Measurements from ENCODE around the gene AK3. TPM values are rescaled to one million over a fixed set of nuclear protein-coding genes. Genes with fewer than 3 reads are reported as not detected.
"Not testable (repeated sequence)": the region's sequence is repeated elsewhere in the genome, so short reads cannot be mapped to it uniquely, and the experiment has no call there.

Gene AK3
- 10 to 100 TPM; 28.5 to 31.2 TPM for total RNA-seq

DNA sequence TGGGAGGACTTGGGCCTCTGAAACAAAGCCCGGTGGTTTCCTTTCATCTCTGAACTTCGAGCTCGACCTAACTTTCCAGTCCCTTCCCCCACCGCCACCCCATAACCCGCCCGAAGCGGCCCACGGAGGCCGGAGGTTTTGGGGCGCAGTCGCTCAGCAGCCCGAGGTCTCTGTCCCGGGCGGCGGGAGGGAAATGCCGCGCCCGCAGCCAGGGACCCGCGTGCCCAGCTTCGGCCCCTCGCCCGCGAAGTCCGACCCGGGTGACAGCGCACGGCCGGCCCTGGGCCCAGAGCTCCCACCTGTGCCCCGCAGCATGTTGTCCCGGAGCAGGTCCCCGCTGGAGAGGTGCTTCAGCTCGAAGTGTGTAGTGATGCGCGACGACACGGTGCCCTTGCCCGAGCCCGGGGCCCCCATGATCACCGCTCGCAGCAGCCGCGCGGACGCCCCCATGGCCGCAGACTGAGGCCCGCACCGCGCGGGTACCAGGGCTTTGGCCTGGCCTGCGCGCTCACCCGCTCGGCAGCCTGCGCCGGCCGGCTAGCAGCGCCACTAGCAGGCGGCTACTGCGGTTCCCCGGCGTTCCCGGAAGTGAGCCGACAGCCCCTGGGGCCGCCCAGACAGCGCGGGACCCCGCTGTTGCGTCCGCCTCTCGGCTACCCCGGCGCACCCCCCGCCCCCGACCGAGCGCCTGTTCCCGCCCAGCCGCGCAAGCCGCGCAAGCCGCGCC is at the start of gene AK3:
TSS of gene AK3 (minus strand) at position 565 of the 727 bp plus-strand sequence. CDS start at position 450, 115 bp downstream.
- ATAC-seq (replicated peaks): peak; percentile 83
- H3K4me1 Mint-ChIP-seq: peaks cover 11% of the 10 kb centered on the region
- H3K27ac Mint-ChIP-seq: peak within 1 kb of the TSS; percentile 95
- peaks cover 15% of the 10 kb centered on the region for H3K36me3 Mint-ChIP-seq (ENCODE audit: low read depth)
- no peaks in the 10 kb centered on the region for H3K27me3 Mint-ChIP-seq
- H3K4me3 Mint-ChIP-seq: peak within 1 kb of the TSS; percentile 98
- H3K9me3 Mint-ChIP-seq: no peaks in the 10 kb centered on the region

DNA sequence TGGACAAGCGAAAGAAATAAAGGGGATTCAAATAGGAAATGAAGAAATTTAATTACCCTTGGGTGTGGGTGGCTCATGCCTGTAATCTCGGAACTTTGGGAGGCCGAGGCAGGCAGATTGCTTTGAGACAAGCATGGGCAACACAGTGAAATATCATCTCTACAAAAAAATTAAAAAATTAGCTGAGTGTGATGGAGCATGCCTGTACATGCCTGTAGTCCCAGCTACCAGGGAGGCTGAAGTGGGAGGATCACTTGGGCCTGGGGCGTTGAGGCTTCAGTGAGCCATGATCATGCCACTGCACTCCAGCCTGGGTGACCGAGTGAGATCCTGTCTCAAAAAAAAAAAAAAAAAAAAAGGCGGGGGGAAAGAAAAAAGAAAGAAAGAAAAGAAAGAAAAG is 47.7 kb upstream of the AK3 start:
- H3K36me3 Mint-ChIP-seq (ENCODE audit: low read depth): no peaks in the 10 kb centered on the region

DNA sequence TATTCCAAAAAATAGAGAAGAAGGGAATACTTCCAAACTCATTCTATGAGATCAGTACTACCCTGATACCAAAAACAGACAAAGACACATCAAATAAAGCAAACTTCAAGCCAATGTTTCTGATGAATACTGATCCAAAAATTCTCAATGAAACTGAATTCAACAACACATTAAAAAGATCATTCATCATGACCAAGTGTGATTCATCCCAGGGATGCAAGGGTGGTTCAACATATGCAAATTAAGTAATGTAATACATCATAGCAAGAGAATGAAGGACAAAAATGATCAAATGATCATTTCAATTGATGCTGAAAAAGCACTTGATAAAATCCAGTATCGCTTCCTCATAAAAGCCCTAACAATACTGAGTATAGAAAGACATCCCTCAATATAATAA is 46.9 kb upstream of the AK3 start:
- no peaks in the 10 kb centered on the region for H3K9me3 Mint-ChIP-seq
- no peak for ATAC-seq (replicated peaks)
- H3K4me1 Mint-ChIP-seq: peaks cover 10% of the 10 kb centered on the region
- H3K36me3 Mint-ChIP-seq (ENCODE audit: low read depth): no peaks in the 10 kb centered on the region
- H3K27me3 Mint-ChIP-seq: peaks cover 7% of the 10 kb centered on the region
- H3K4me3 Mint-ChIP-seq: no peak overlapping the region
- H3K27ac Mint-ChIP-seq: no peak overlapping the region

More for the DNA sequence above, 47.7 kb upstream of the AK3 start:
- Mint-ChIP-seq H3K27ac (no peak overlapping the region), H3K4me3 (no peak overlapping the region), H3K27me3 (peaks cover 3% of the 10 kb centered on the region), H3K9me3 (no peaks in the 10 kb centered on the region), H3K4me1 (peaks cover 10% of the 10 kb centered on the region)
- no peak for ATAC-seq (replicated peaks)

DNA sequence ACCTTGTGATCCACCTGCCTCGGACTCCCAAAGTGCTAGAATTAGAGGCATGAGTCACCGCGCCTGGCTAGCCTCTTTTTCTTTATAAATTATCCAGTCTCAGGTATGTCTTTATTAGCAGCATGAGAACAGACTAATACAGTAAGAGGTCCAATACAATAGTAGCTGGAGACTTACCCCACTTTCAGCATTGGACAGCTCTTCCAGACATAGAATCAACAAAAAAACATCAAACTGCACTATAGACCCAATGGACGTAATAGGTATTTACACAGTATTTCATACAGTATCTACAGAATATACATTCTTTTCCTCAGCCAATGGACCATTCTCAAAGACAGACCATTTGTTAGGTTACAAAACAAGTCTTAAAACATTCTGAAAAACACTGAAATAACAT is 45.6 kb upstream of the AK3 start:
- Mint-ChIP-seq H3K4me3 (no peak overlapping the region), H3K36me3 (ENCODE audit: low read depth) (no peaks in the 10 kb centered on the region), H3K9me3 (no peaks in the 10 kb centered on the region), H3K27ac (no peak overlapping the region), H3K4me1 (peaks cover 4% of the 10 kb centered on the region), H3K27me3 (peaks cover 7% of the 10 kb centered on the region)
- no peak for ATAC-seq (replicated peaks)

DNA sequence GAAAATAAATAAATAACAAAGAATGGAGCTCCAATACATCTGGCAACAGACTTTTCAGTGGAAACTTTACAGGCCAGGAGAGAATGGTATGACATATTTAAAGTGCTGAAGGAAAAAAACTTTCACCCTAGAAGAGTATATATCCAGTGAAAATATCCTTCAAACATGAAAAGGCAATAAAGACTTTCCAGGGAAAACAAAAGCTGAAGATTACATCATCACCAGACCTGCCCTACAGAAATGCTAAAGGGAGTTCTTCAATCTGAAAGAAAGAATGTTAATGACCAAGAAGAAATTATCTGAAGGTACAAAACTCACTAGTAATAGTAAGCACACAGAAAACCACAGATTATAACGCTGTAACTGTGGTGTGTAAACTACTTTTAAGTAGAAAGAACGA is 43.4 kb upstream of the AK3 start:
- H3K4me3 Mint-ChIP-seq: no peak overlapping the region
- peaks cover 4% of the 10 kb centered on the region for H3K4me1 Mint-ChIP-seq
- H3K27me3 Mint-ChIP-seq: peaks cover 7% of the 10 kb centered on the region
- H3K27ac Mint-ChIP-seq: no peak overlapping the region
- no peaks in the 10 kb centered on the region for H3K36me3 Mint-ChIP-seq (ENCODE audit: low read depth)
- no peaks in the 10 kb centered on the region for H3K9me3 Mint-ChIP-seq
- ATAC-seq (replicated peaks): no peak

DNA sequence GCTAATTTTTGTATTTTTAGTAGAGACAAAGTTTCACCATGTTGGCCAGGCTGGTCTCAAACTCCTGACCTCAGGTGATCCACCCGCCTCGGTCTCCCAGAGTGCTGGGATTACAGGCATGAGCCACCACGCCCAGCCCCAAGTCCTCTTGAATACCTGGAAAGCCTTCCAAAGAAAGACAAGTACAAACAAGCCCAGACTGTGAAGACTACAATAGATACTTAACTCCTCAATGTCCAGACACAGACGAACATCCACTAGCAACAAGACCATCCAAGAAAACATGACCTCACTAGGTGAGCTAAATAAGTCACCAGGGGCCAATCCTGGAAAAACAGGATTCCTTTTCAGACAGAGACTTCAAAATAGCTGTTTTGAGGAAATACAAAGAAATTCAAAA is 42.2 kb upstream of the AK3 start:
- not testable (repeated sequence) for ATAC-seq (replicated peaks)

DNA sequence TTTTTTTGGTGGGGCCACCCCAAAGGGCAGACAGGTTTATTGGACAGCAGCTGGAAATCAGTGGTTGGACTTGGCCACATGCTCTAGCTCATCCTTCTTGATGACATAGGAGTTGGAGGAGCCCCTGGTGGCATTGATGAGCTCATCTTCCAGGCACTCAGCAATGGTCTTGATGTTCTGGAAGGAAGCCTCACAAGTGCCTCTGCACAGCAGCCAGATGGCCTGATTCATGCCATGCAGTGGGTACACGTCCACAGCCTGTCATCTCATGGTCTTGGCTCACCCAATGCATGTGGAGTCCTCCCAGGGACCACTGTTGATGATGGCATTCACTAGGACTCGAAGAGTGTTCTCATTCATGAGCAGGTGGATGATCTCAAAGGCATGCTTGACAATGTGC is 40.4 kb upstream of the AK3 start:
- Mint-ChIP-seq H3K27me3 (peaks cover 7% of the 10 kb centered on the region), H3K4me1 (no peaks in the 10 kb centered on the region), H3K9me3 (no peaks in the 10 kb centered on the region), H3K27ac (no peak overlapping the region), H3K4me3 (no peak overlapping the region), H3K36me3 (ENCODE audit: low read depth) (no peaks in the 10 kb centered on the region)
- ATAC-seq (replicated peaks): no peak

More for the DNA sequence above, 42.2 kb upstream of the AK3 start:
- H3K9me3 Mint-ChIP-seq; H3K27me3 Mint-ChIP-seq; H3K4me3 Mint-ChIP-seq; H3K36me3 Mint-ChIP-seq (ENCODE audit: low read depth); H3K27ac Mint-ChIP-seq; H3K4me1 Mint-ChIP-seq: not testable (repeated sequence)

DNA sequence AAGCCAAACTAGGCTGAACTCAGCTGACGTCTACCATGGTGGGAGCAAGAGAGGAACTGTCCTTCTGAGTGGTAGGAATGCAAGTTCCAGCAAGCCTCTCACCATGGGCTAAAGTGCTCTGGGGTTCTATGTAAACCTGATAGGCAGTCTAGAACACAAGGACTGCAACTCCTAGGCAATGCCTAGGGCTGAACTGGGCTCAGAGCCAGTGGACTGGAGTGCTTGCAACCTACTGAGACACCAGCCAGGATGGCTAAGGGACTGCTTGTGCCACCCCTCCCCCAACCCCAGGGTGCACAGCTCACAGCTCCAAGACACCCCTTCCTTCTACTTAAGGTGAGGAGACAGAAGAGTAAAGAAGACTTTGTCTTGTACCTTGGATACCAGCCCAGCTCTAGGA is 39.6 kb upstream of the AK3 start:
- H3K4me1 Mint-ChIP-seq: no peaks in the 10 kb centered on the region
- H3K9me3 Mint-ChIP-seq: no peaks in the 10 kb centered on the region
- no peak for ATAC-seq (replicated peaks)
- H3K27me3 Mint-ChIP-seq: peaks cover 7% of the 10 kb centered on the region
- H3K27ac Mint-ChIP-seq: no peak overlapping the region
- no peaks in the 10 kb centered on the region for H3K36me3 Mint-ChIP-seq (ENCODE audit: low read depth)
- no peak overlapping the region for H3K4me3 Mint-ChIP-seq

DNA sequence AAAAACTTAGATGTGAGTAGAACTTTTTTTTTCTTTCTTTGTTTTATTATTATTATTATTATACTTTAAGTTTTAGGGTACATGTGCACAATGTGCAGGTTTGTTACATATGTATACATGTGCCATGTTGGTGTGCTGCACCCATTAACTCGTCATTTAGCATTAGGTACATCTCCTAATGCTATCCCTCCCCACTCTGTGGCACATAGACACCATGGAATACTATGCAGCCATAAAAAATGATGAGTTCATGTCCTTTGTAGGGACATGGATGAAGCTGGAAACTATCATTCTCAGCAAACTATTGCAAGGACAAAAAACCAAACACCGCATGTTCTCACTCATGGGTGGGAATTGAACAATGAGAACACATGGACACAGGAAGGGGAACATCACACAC is 34.0 kb upstream of the AK3 start:
- not testable (repeated sequence) for H3K27me3 Mint-ChIP-seq; H3K4me1 Mint-ChIP-seq; ATAC-seq (replicated peaks); H3K36me3 Mint-ChIP-seq (ENCODE audit: low read depth); H3K9me3 Mint-ChIP-seq; H3K27ac Mint-ChIP-seq; H3K4me3 Mint-ChIP-seq

DNA sequence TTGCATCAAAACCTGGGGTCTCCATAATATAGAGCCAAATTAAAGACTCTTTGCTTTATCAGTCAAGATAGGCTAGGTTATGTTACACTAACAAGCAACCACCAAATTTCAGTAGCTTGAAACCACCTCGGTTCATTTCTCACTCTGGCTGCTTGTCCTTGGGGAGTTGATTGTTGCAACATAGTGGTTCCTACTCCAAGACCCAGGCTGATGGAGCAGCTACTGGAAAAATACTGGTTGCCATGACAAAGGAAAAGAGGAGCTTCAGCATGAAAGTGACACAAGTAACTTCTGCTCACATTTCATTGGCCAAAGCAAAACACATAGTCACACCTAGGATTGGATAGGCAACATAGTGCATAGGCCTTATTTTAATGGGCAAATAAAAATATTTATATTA is 33.2 kb upstream of the AK3 start:
- Mint-ChIP-seq H3K4me3 (no peak overlapping the region), H3K27me3 (no peaks in the 10 kb centered on the region), H3K4me1 (no peaks in the 10 kb centered on the region), H3K27ac (no peak overlapping the region), H3K36me3 (ENCODE audit: low read depth) (no peaks in the 10 kb centered on the region), H3K9me3 (no peaks in the 10 kb centered on the region)
- ATAC-seq (replicated peaks): no peak

DNA sequence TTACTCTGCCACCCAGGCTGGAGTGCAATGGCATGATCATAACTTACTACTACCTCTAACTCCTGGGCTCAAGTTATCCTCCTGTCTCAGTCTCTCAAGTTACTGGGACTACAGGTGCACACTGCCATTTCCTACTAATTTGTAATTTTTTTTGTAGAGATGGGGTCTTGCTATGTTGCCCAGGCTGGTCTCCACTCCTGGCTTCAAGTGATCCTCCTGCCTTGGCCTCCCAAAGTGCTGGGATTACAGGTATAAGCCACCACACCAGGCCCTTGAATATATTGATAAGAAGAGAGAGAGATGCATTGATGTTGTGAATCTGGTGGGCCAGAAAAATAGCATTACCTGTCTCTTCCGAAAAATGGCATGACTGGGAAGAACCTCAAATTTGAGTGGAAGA is 30.8 kb upstream of the AK3 start:
- ATAC-seq (replicated peaks): no peak
- Mint-ChIP-seq H3K4me1 (no peaks in the 10 kb centered on the region), H3K4me3 (no peak overlapping the region), H3K9me3 (no peaks in the 10 kb centered on the region), H3K36me3 (ENCODE audit: low read depth) (no peaks in the 10 kb centered on the region), H3K27me3 (no peaks in the 10 kb centered on the region), H3K27ac (no peak overlapping the region)

DNA sequence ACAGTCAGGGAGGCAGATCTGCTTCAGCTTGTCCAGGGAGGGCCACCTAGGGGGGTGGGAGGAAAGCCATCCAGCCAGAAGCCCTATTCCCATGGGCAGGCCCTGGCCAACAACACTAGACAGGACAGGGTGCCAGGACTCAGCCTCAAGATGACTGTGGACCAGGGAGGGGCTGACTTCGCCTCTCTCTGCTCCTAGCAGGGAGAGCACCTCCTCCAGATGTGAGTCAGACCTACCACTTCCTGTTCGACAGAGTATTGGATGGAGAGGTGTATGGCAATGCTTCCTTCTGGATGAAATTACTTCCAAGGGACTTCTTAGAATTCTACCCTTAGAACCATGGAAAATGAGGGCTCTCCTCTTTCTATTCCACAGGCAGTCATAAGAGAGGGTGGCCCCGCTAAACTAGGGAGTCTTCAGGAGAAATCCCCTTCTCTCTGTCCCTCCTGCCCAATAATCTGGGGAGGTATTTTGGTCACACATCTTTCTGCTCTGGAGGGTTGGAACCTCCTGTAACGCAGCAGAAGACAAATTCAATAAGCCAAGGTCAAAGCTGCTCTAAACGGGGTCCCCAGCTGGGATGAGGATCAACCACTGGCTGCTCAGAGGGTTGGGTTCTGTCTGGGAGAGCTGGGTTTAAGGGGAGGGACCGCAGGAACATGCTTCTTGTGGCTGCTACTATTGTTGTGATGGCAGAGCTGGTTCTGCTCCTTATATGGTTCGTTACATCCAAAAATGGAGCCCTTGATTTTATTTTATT is 28.5 kb upstream of the AK3 start:
- no peaks in the 10 kb centered on the region for H3K36me3 Mint-ChIP-seq (ENCODE audit: low read depth)
- H3K27me3 Mint-ChIP-seq: no peaks in the 10 kb centered on the region
- no peak overlapping the region for H3K27ac Mint-ChIP-seq
- H3K9me3 Mint-ChIP-seq: no peaks in the 10 kb centered on the region
- ATAC-seq (replicated peaks): peak; percentile 97
- no peak overlapping the region for H3K4me3 Mint-ChIP-seq
- H3K4me1 Mint-ChIP-seq: no peaks in the 10 kb centered on the region

DNA sequence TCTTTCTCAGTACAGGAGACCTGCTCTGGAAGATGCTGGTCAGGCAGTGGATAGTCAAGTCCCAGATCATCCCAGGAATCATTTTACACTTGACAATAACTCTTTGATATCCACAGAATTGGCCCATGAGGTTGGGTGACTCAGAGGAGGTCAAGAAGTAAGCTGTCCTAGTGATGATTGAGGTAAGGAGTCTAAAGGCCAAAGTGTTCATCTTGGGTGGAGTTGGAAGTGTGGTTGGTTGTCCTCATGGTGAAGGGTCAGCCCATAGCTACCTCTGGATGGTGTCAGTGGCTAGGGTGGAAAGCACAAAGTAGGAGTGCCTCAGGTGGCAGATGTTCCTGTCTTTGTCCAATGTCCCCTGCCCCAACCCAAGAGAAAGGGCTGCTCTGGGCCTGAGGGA is 27.7 kb upstream of the AK3 start:
- ATAC-seq (replicated peaks): no peak
- Mint-ChIP-seq H3K36me3 (ENCODE audit: low read depth) (no peaks in the 10 kb centered on the region), H3K27me3 (no peaks in the 10 kb centered on the region), H3K4me1 (no peaks in the 10 kb centered on the region), H3K27ac (no peak overlapping the region), H3K4me3 (no peak overlapping the region), H3K9me3 (no peaks in the 10 kb centered on the region)

DNA sequence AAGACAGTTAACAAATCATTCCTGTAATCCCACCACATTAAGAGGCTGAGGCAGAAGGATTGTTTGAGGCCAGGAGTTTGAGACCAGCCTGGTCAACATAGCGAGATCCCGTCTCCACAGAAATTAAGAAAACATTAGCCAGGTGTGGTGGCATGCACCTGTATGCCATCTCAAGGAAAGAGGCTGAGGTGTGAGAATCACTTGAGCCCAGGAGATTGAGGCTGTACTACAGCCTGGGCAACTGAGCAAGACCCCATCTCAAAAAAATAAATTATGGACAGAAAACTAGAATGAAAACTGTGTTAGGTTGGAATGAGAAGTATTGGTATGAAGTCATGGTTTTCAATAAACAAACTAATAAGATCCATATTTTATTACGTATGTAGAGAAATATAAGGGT is 23.0 kb upstream of the AK3 start:
- Mint-ChIP-seq H3K4me1 (peaks cover 5% of the 10 kb centered on the region), H3K27ac (no peak overlapping the region), H3K4me3 (no peak overlapping the region), H3K27me3 (no peaks in the 10 kb centered on the region), H3K9me3 (no peaks in the 10 kb centered on the region), H3K36me3 (ENCODE audit: low read depth) (no peaks in the 10 kb centered on the region)
- ATAC-seq (replicated peaks): no peak

DNA sequence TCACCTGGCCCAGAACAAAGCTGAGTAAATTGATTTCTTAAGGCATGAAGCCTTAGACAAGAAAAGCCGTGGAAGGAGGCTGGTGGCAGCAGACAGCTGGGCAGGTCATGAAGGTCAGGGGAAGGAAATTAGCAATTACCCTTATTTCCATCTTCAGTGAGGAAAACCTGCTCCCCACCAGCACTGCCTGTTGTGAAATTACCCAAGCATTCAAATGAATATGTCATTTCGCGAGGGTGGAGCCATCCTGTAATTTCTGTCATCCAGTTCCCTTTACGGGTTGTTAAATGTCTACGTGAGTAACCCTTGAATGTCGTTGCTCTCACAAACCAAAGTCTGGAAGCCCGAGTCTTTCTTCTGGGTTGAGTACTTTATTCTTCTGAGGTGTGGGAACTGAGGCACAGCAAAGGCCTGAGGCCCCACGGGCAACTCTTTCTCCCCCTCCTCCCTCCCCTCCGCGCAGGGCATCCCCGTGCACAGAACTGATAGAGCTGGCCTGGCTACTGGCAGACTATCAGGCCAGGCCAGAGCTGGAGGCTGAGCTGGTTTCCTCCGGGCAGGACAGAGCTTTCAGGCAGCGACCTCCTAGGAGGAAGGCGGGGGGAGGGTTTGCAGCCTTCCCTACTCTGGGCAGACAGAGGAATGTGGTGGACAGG is 22.0 kb upstream of the AK3 start:
- H3K27me3 Mint-ChIP-seq: no peaks in the 10 kb centered on the region
- H3K36me3 Mint-ChIP-seq (ENCODE audit: low read depth): no peaks in the 10 kb centered on the region
- peak; percentile 18 for ATAC-seq (replicated peaks)
- H3K27ac Mint-ChIP-seq: peak overlapping the region; percentile 50
- peaks cover 5% of the 10 kb centered on the region for H3K4me1 Mint-ChIP-seq
- H3K4me3 Mint-ChIP-seq: peak overlapping the region; percentile 55
- H3K9me3 Mint-ChIP-seq: no peaks in the 10 kb centered on the region
